HUES48 (cell line): ENCODE results near the gene EIF2A.
A peak's percentile ranks its signal among the peaks of the same experiment; 100 is the strongest.

Source experiments
- H3K27ac ChIP-seq: one replicate; pipeline ENCODE4 v1.7.0; 2013; ENCODE audit warnings: low read depth, low read length, inconsistent platforms
- H3K27me3 ChIP-seq: 2 replicates; pipeline ENCODE4 v1.6.1; 2013; ENCODE audit warnings: mild to moderate bottlenecking, low read length; ENCODE audit not compliant: control insufficient read depth, insufficient read depth
- H3K36me3 ChIP-seq: 2 replicates; pipeline ENCODE4 v1.6.1; 2013; ENCODE audit warnings: low read length; ENCODE audit not compliant: control insufficient read depth, insufficient read depth
- H3K4me1 ChIP-seq: 2 replicates; pipeline ENCODE4 v1.6.1; 2013; ENCODE audit warnings: mild to moderate bottlenecking, low read length; ENCODE audit not compliant: control insufficient read depth, insufficient read depth
- H3K4me3 ChIP-seq: 2 replicates; pipeline ENCODE4 v1.5.1; 2013; ENCODE audit warnings: mild to moderate bottlenecking, low read depth, low read length
- H3K9ac ChIP-seq: 2 replicates; pipeline ENCODE4 v1.6.1; 2013; ENCODE audit warnings: mild to moderate bottlenecking, low read depth, low read length, moderate library complexity
- H3K9me3 ChIP-seq: 2 replicates; pipeline ENCODE4 v1.6.1; 2013; ENCODE audit warnings: low read length; ENCODE audit not compliant: control insufficient read depth, insufficient read depth

Gene EIF2A

GRCh38 chr3:150520408-150520807 is 26.2 kb upstream of the EIF2A start:
- Histone ChIP-seq H3K36me3 (no peaks in the 10 kb centered on the region), H3K4me1 (no peaks in the 10 kb centered on the region), H3K4me3 (no peak overlapping the region), H3K9me3 (no peaks in the 10 kb centered on the region), H3K27ac (no peak overlapping the region), H3K27me3 (no peaks in the 10 kb centered on the region), H3K9ac (no peak overlapping the region)

GRCh38 chr3:150521463-150521862 is 25.1 kb upstream of the EIF2A start:
- no peak overlapping the region for H3K27ac ChIP-seq
- no peaks in the 10 kb centered on the region for H3K9me3 ChIP-seq
- H3K27me3 ChIP-seq: no peaks in the 10 kb centered on the region
- no peak overlapping the region for H3K4me3 ChIP-seq
- no peaks in the 10 kb centered on the region for H3K4me1 ChIP-seq
- H3K36me3 ChIP-seq: no peaks in the 10 kb centered on the region
- no peak overlapping the region for H3K9ac ChIP-seq

GRCh38 chr3:150523538-150523937 is 23.0 kb upstream of the EIF2A start:
- H3K36me3 ChIP-seq: no peaks in the 10 kb centered on the region
- no peak overlapping the region for H3K4me3 ChIP-seq
- H3K9ac ChIP-seq: no peak overlapping the region
- no peak overlapping the region for H3K27ac ChIP-seq
- no peaks in the 10 kb centered on the region for H3K9me3 ChIP-seq
- H3K4me1 ChIP-seq: peaks cover 18% of the 10 kb centered on the region
- H3K27me3 ChIP-seq: no peaks in the 10 kb centered on the region

- H3K36me3 ChIP-seq: no peaks in the 10 kb centered on the region
- peak overlapping the region; percentile 60 for H3K27ac ChIP-seq
These were observed 18.9 kb upstream of the EIF2A start for GRCh38 chr3:150527464-150528255.

GRCh38 chr3:150528354-150528797 is 18.2 kb upstream of the EIF2A start:
- no peaks in the 10 kb centered on the region for H3K9me3 ChIP-seq
- H3K27ac ChIP-seq: peak overlapping the region; percentile 55
- H3K4me3 ChIP-seq: peak overlapping the region; percentile 43; the same call in 1 of the 2 replicates
- H3K9ac ChIP-seq: no peak overlapping the region
- no peaks in the 10 kb centered on the region for H3K36me3 ChIP-seq
- H3K27me3 ChIP-seq: no peaks in the 10 kb centered on the region
- peaks cover 22% of the 10 kb centered on the region for H3K4me1 ChIP-seq

More at GRCh38 chr3:150527464-150528255, 18.9 kb upstream of the EIF2A start:
- H3K4me1 ChIP-seq: peaks cover 22% of the 10 kb centered on the region
- peak overlapping the region; percentile 43; the same call in 1 of the 2 replicates for H3K4me3 ChIP-seq
- no peaks in the 10 kb centered on the region for H3K27me3 ChIP-seq
- H3K9ac ChIP-seq: no peak overlapping the region
- no peaks in the 10 kb centered on the region for H3K9me3 ChIP-seq

- H3K27me3 ChIP-seq: no peaks in the 10 kb centered on the region
- H3K9me3 ChIP-seq: no peaks in the 10 kb centered on the region
- no peak overlapping the region for H3K27ac ChIP-seq
- H3K4me3 ChIP-seq: no peak overlapping the region
- no peak overlapping the region for H3K9ac ChIP-seq
- H3K4me1 ChIP-seq: peaks cover 22% of the 10 kb centered on the region
- no peaks in the 10 kb centered on the region for H3K36me3 ChIP-seq
These were observed 14.8 kb upstream of the EIF2A start for GRCh38 chr3:150531775-150532174.

- H3K9ac ChIP-seq: no peak overlapping the region
- H3K27me3 ChIP-seq: no peaks in the 10 kb centered on the region
- no peaks in the 10 kb centered on the region for H3K9me3 ChIP-seq
These were observed 11.4 kb upstream of the EIF2A start for GRCh38 chr3:150535204-150535603.

GRCh38 chr3:150538324-150539208 is 8.0 kb upstream of the EIF2A start:
- Histone ChIP-seq H3K36me3 (peaks cover 25% of the 10 kb centered on the region), H3K4me3 (no peak overlapping the region), H3K4me1 (no peaks in the 10 kb centered on the region), H3K27ac (no peak overlapping the region), H3K9ac (no peak overlapping the region), H3K9me3 (no peaks in the 10 kb centered on the region), H3K27me3 (no peaks in the 10 kb centered on the region)

More at GRCh38 chr3:150535204-150535603, 11.4 kb upstream of the EIF2A start:
- H3K36me3 ChIP-seq: no peaks in the 10 kb centered on the region
- no peaks in the 10 kb centered on the region for H3K4me1 ChIP-seq
- H3K27ac ChIP-seq: no peak overlapping the region
- H3K4me3 ChIP-seq: no peak overlapping the region

- peaks cover 37% of the 10 kb centered on the region for H3K36me3 ChIP-seq
- H3K27ac ChIP-seq: no peak overlapping the region
- no peaks in the 10 kb centered on the region for H3K27me3 ChIP-seq
- H3K4me1 ChIP-seq: peaks cover 6% of the 10 kb centered on the region; the same call in 1 of the 2 replicates
- no peaks in the 10 kb centered on the region for H3K9me3 ChIP-seq
- H3K9ac ChIP-seq: no peak overlapping the region
- no peak overlapping the region for H3K4me3 ChIP-seq
These were observed 6.3 kb upstream of the EIF2A start for GRCh38 chr3:150540297-150540696.

GRCh38 chr3:150540991-150541390 is 5.6 kb upstream of the EIF2A start:
- Histone ChIP-seq H3K9ac (no peak overlapping the region), H3K36me3 (peaks cover 37% of the 10 kb centered on the region)

GRCh38 chr3:150543128-150543527 is 3.5 kb upstream of the EIF2A start:
- H3K9ac ChIP-seq: no peak overlapping the region
- H3K36me3 ChIP-seq: peaks cover 37% of the 10 kb centered on the region
- H3K27ac ChIP-seq: no peak overlapping the region
- no peak overlapping the region for H3K4me3 ChIP-seq
- no peaks in the 10 kb centered on the region for H3K27me3 ChIP-seq
- peaks cover 11% of the 10 kb centered on the region; the same call in 1 of the 2 replicates for H3K4me1 ChIP-seq
- H3K9me3 ChIP-seq: no peaks in the 10 kb centered on the region

More at GRCh38 chr3:150540991-150541390, 5.6 kb upstream of the EIF2A start:
- peaks cover 6% of the 10 kb centered on the region; the same call in 1 of the 2 replicates for H3K4me1 ChIP-seq
- no peaks in the 10 kb centered on the region for H3K9me3 ChIP-seq
- H3K27me3 ChIP-seq: no peaks in the 10 kb centered on the region
- no peak overlapping the region for H3K27ac ChIP-seq
- H3K4me3 ChIP-seq: no peak overlapping the region
